ENCODE measurements around the gene EBPL. TPM values are rescaled to one million over a fixed set of nuclear protein-coding genes. Genes with fewer than 3 reads are reported as not detected.

EBPL gene
- polyA plus RNA-seq, 1 donor (not counting 4 experiments of a cell fraction or from before 2014, with no cell fraction given): 107 TPM

GRCh38 chr13:49657241-49657641, 34.0 kb downstream of the EBPL start:
- Histone ChIP-seq H3K36me3 (ENCODE audit: control insufficient read depth in 2 of 2, extremely low read depth in 1 of 2, insufficient read depth in 2 of 2, low read length in 2 of 2) (peaks cover 6 to 7% of the 10 kb centered on the region in 2 experiments), H3K79me2 (ENCODE audit: control insufficient read depth, insufficient read depth, low read length) (no peaks in the 10 kb centered on the region), H3K4me2 (ENCODE audit: control insufficient read depth, extremely low read depth, insufficient read depth, low read depth, low read length) (no peak overlapping the region), H3K4me3 (ENCODE audit: control insufficient read depth in 2 of 3, extremely low read depth in 1 of 3, insufficient read depth in 2 of 3, low read depth in 1 of 3, low read length in 3 of 3) (no peak overlapping the region), H2AFZ (ENCODE audit: control insufficient read depth, low read length) (no peak overlapping the region), H3K9me3 (ENCODE audit: control insufficient read depth, low read depth, low read length) (no peaks in the 10 kb centered on the region), H4K20me1 (ENCODE audit: control insufficient read depth, extremely low read depth, insufficient read depth, low read length) (no peaks in the 10 kb centered on the region), H3K27ac (ENCODE audit: control insufficient read depth, insufficient read depth, low read length) (no peak overlapping the region), H3K9ac (ENCODE audit: control insufficient read depth, extremely low read depth, insufficient read depth, low read length) (no peak overlapping the region), H3K27me3 (ENCODE audit: control insufficient read depth, extremely low read depth, insufficient read depth, low read length) (no peaks in the 10 kb centered on the region), H3K4me1 (ENCODE audit: control insufficient read depth, extremely low read depth, insufficient read depth, low read length) (no peaks in the 10 kb centered on the region), H3K9me1 (ENCODE audit: control insufficient read depth, extremely low read depth, insufficient read depth, low read length) (no peaks in the 10 kb centered on the region)
- TF ChIP-seq EZH2 (IDR thresholded peaks at IDR 0.05; ENCODE audit: low read length): no peak
- no peak for TF ChIP-seq CTCF (optimal IDR thresholded peaks at IDR 0.05 in 1 of 3, IDR thresholded peaks at IDR 0.05 in 1 of 3, conservative IDR thresholded peaks at IDR 0.05 in 1 of 3; ENCODE audit: extremely low read depth in 1 of 3, insufficient read depth in 2 of 3, low read length in 3 of 3)
- dilution Hi-C loops (cut with MboI; ENCODE audit: extremely low pct_ligation_motif_present, low sequenced_read_pairs): no loop called here
- FAIRE-seq: no peak
- no peak for DNase-seq (ENCODE audit: low read depth, low spot score)

- DNase-seq (ENCODE audit: low read depth, low spot score) (no peak), FAIRE-seq (no peak)
- no peaks in the 10 kb centered on the region for H4K20me1 ChIP-seq (ENCODE audit: control insufficient read depth, extremely low read depth, insufficient read depth, low read length)
- no peak overlapping the region for H3K4me3 ChIP-seq (ENCODE audit: control insufficient read depth in 2 of 3, extremely low read depth in 1 of 3, insufficient read depth in 2 of 3, low read depth in 1 of 3, low read length in 3 of 3)
- H3K4me2 ChIP-seq (ENCODE audit: control insufficient read depth, extremely low read depth, insufficient read depth, low read depth, low read length): no peak overlapping the region
- no peaks in the 10 kb centered on the region for H3K27me3 ChIP-seq (ENCODE audit: control insufficient read depth, extremely low read depth, insufficient read depth, low read length)
- no peaks in the 10 kb centered on the region for H3K9me1 ChIP-seq (ENCODE audit: control insufficient read depth, extremely low read depth, insufficient read depth, low read length)
- dilution Hi-C loops (cut with MboI; ENCODE audit: extremely low pct_ligation_motif_present, low sequenced_read_pairs): no loop called here
- H3K9ac ChIP-seq (ENCODE audit: control insufficient read depth, extremely low read depth, insufficient read depth, low read length): no peak overlapping the region
- no peak overlapping the region for H3K27ac ChIP-seq (ENCODE audit: control insufficient read depth, insufficient read depth, low read length)
- H3K9me3 ChIP-seq (ENCODE audit: control insufficient read depth, low read depth, low read length): no peaks in the 10 kb centered on the region
- H2AFZ ChIP-seq (ENCODE audit: control insufficient read depth, low read length): no peak overlapping the region
- no peaks in the 10 kb centered on the region for H3K79me2 ChIP-seq (ENCODE audit: control insufficient read depth, insufficient read depth, low read length)
- no peaks in the 10 kb centered on the region for H3K4me1 ChIP-seq (ENCODE audit: control insufficient read depth, extremely low read depth, insufficient read depth, low read length)
- no peak for TF ChIP-seq CTCF (optimal IDR thresholded peaks at IDR 0.05 in 1 of 3, IDR thresholded peaks at IDR 0.05 in 1 of 3, conservative IDR thresholded peaks at IDR 0.05 in 1 of 3; ENCODE audit: extremely low read depth in 1 of 3, insufficient read depth in 2 of 3, low read length in 3 of 3)
- no peak for TF ChIP-seq EZH2 (IDR thresholded peaks at IDR 0.05; ENCODE audit: low read length)
- peaks cover 5 to 6% of the 10 kb centered on the region in 2 experiments for H3K36me3 ChIP-seq (ENCODE audit: control insufficient read depth in 2 of 2, extremely low read depth in 1 of 2, insufficient read depth in 2 of 2, low read length in 2 of 2)
These were observed 35.4 kb downstream of the EBPL start for GRCh38 chr13:49655906-49656305.
